Astrocyte of the spinal cord (primary cell): ENCODE results near the gene NPTX1.
A peak's percentile ranks its signal among the peaks of the same experiment; 100 is the strongest.

Experiments used
- DNase-seq: peaks from one replicate; pipeline ENCODE4 v3.0.0; 2011; ENCODE audit warnings: low read depth, low spot score
- H3K4me3 ChIP-seq: 2 replicates; pipeline ENCODE4 v1.5.1; 2011; ENCODE audit warnings: low read depth, mild to moderate bottlenecking, low read length, moderate library complexity
- CTCF ChIP-seq: IDR thresholded peaks from 2 replicates; pipeline ENCODE4 v1.5.1; 2012; ENCODE audit warnings: low read depth, mild to moderate bottlenecking, low read length, inconsistent platforms
- in situ Hi-C: cut with HindIII; loops from 2 replicates; pipeline ENCODE4 v1.10.0; 2017; ENCODE audit warnings: low sequenced_read_pairs

The NPTX1 gene

GRCh38 chr17:80503921-80504320 is 27.5 kb upstream of the NPTX1 start:
- in situ Hi-C loops = no loop called here
- TF ChIP-seq CTCF = no peak
- no peak overlapping the region for H3K4me3 ChIP-seq
- no peak for DNase-seq

- no peak for DNase-seq
- TF ChIP-seq CTCF = no peak
- H3K4me3 ChIP-seq = no peak overlapping the region
- in situ Hi-C loops = no loop called here
These were observed 26.6 kb upstream of the NPTX1 start for GRCh38 chr17:80503031-80503430.

- in situ Hi-C loops = no loop called here
- TF ChIP-seq CTCF = no peak
- no peak for DNase-seq
- no peak overlapping the region for H3K4me3 ChIP-seq
These were observed 26.1 kb upstream of the NPTX1 start for GRCh38 chr17:80502578-80502877.

- peak; percentile 78 for DNase-seq
- TF ChIP-seq CTCF = no peak
- no peak overlapping the region for H3K4me3 ChIP-seq
- in situ Hi-C loops = no loop called here
These were observed 25.6 kb upstream of the NPTX1 start for GRCh38 chr17:80501741-80502577.

GRCh38 chr17:80499961-80500665 is 23.7 kb upstream of the NPTX1 start:
- in situ Hi-C loops = no loop called here
- H3K4me3 ChIP-seq = no peak overlapping the region
- no peak for TF ChIP-seq CTCF
- DNase-seq = no peak

GRCh38 chr17:80499560-80499959 is 23.2 kb upstream of the NPTX1 start:
- no peak overlapping the region for H3K4me3 ChIP-seq
- TF ChIP-seq CTCF = no peak
- no peak for DNase-seq
- in situ Hi-C loops = no loop called here
